Keratinocyte (primary cell): ENCODE data around the gene POLDIP3.
A peak's percentile ranks its signal among the peaks of the same experiment; 100 is the strongest.

Experiments
- CTCF ChIP-seq, 3 experiments: IDR thresholded peaks in 1 of 3; conservative IDR thresholded peaks in 1 of 3; optimal IDR thresholded peaks in 1 of 3; 2 replicates in 2 of 3; 3 replicates in 1 of 3; pipeline versions ENCODE3 to v1.5.1; 2011; ENCODE audit warnings: low read length in 3 of 3, mild to moderate bottlenecking in 3 of 3, moderate library complexity in 2 of 3, control low read depth in 1 of 3, inconsistent platforms in 1 of 3; ENCODE audit not compliant: insufficient read depth in 2 of 3; ENCODE audit errors: extremely low read depth in 1 of 3
- EZH2 ChIP-seq: IDR thresholded peaks from one replicate; pipeline ENCODE4 v1.6.1; 2012; ENCODE audit warnings: inconsistent platforms, mild to moderate bottlenecking, low read length, moderate library complexity

GRCh38 chr22:42614312-42615091 is at the start of gene POLDIP3:
- TF ChIP-seq CTCF (optimal IDR thresholded peaks at IDR 0.05 in 1 of 3, IDR thresholded peaks at IDR 0.05 in 1 of 3, conservative IDR thresholded peaks at IDR 0.05 in 1 of 3; ENCODE audit: extremely low read depth in 1 of 3, insufficient read depth in 2 of 3, low read length in 3 of 3) (peak in 2 of 3 experiments; percentile 20 to 35), EZH2 (no peak)
